Measurements from ENCODE around the gene MACROD2.

DNA sequence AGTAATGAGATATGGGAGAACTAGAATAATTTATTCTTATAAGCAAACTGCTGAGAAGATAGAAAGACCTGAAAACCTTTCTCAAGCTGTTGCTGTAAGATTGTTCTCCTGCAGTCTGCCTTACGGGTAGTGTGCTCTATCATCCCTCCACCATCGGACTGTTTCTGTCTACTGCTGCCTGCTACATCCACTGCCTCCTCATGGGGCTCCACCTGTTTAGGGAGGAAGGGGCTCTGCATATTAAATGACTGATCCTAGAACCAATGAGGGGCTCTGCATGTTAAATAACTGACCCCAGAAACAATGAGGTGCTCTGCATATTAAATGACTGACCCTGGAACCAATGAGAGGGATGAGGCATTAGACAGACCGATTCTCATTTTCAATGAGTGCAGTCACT, 1923.3 kb downstream of the MACROD2 start:
- TF ChIP-seq, protein P1, sequence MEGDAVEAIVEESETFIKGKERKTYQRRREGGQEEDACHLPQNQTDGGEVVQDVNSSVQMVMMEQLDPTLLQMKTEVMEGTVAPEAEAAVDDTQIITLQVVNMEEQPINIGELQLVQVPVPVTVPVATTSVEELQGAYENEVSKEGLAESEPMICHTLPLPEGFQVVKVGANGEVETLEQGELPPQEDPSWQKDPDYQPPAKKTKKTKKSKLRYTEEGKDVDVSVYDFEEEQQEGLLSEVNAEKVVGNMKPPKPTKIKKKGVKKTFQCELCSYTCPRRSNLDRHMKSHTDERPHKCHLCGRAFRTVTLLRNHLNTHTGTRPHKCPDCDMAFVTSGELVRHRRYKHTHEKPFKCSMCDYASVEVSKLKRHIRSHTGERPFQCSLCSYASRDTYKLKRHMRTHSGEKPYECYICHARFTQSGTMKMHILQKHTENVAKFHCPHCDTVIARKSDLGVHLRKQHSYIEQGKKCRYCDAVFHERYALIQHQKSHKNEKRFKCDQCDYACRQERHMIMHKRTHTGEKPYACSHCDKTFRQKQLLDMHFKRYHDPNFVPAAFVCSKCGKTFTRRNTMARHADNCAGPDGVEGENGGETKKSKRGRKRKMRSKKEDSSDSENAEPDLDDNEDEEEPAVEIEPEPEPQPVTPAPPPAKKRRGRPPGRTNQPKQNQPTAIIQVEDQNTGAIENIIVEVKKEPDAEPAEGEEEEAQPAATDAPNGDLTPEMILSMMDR (conservative IDR thresholded peaks at IDR 0.05; ENCODE audit: low read depth, low read length), result no peak
- no peak for TF ChIP-seq EZH2 (IDR thresholded peaks at IDR 0.05; ENCODE audit: borderline replicate concordance, low read depth, low read length, poor library complexity, severe bottlenecking)
